ENCODE measurements around the gene MTAP. TPM values are rescaled to one million over a fixed set of nuclear protein-coding genes. Genes with fewer than 3 reads are reported as not detected.

Gene MTAP
- total and polyA plus RNA-seq, 7 experiments from 2014 or later, result 13.1 to 50.7 (median 29.7) TPM

DNA sequence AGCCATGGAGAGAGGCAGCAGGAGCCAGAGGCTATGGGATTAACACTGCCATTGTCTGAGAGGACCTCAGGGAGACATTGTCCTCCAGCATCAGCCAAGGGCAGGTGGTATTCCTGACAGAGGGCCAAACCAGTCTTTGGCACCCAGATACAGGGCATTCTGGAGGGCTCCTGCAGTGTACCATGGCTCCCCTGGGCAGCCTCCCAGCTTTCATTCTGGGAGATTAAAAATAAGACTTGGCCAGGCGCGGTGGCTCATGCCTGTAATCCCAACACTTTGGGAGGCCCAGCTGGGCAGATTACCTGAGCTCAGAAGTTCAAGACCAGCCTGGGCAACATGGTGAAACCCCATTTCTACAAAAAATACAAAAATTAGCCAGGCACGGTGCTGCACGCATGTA is 4.2 kb downstream of the MTAP start:
- peaks cover 0 to 7% (median 0%) of the 10 kb centered on the region in 11 donors for H3K9me3 Mint-ChIP-seq
- ATAC-seq, result no peak
- CTCF ChIA-PET, result no interaction called here

DNA sequence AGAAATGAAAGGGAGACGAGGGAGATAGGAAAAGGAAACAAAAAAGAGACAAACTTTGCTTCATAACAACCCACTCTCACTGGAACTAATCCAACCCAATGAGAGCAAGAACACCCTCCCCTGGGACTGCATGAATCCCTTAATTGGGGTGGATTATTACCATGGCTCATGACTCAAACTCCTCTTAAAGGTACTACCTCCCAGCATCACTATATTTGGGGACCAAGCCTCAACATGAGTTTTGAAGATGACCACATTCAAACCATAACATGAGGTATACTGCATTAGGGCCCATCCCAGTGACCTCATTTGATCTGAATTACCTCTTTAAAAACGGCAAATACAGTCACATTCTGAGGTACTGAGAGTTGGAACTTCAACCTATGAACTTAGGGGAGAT is 8.0 kb downstream of the MTAP start:
- intact Hi-C loops (cut with micrococcal nuclease), result no loop called here

More for the DNA sequence above, 4.2 kb downstream of the MTAP start:
- H3K4me3 ChIP-seq (ENCODE audit: low read length), result no peak overlapping the region
- H3K4me1 ChIP-seq (ENCODE audit: control insufficient read depth in 2 of 2, insufficient read depth in 2 of 2, low read length in 2 of 2), result peaks cover 10 to 21% of the 10 kb centered on the region in 2 donors
- H3K4me1 Mint-ChIP-seq, result peaks cover 23 to 59% (median 45%) of the 10 kb centered on the region in 7 donors
- H3K27ac Mint-ChIP-seq, result peak overlapping the region in 5 of 9 donors; percentile 11 to 80 (median 34)
- H3K27me3 ChIP-seq (ENCODE audit: control insufficient read depth in 2 of 2, insufficient read depth in 2 of 2, low read length in 2 of 2), result no peaks in the 10 kb centered on the region
- POLR2A ChIA-PET, result no interaction called here
- H3K36me3 ChIP-seq (ENCODE audit: control insufficient read depth in 2 of 3, insufficient read depth in 3 of 3, low read length in 3 of 3), result peaks cover 0 to 21% (median 0%) of the 10 kb centered on the region in 3 experiments
- intact Hi-C loops (cut with micrococcal nuclease), result no loop called here
- no peak overlapping the region for H3K27ac ChIP-seq (ENCODE audit: low read depth, low read length)
- H3K27me3 Mint-ChIP-seq, result peaks cover 0 to 9% (median 0%) of the 10 kb centered on the region in 5 donors
- H3K4me3 Mint-ChIP-seq, result no peak overlapping the region
- H3K36me3 Mint-ChIP-seq, result peaks cover 4 to 10% (median 6%) of the 10 kb centered on the region in 5 donors
- no peak for DNase-seq
- no peaks in the 10 kb centered on the region for H3K9me3 ChIP-seq (ENCODE audit: control insufficient read depth in 2 of 3, low read length in 3 of 3)

DNA sequence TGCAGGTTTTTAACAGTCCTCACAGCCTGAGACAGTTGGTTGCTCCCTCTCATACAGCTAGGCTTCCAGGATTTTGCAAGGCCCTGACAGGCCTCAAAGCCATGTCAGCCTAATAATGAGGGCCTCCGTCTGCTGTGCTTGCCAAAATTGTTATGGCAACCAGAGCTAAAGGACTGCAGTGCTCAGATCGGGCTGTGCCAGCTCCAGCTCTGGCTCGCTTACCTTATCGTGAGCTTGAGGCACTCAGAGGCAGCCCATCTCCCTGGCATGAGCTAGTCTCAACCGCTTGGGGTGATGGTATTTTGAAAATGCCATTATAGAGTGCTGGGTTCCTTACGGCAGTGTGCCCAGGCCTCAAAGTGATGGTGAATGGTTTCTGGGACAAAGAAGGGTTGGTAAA is 8.4 kb downstream of the MTAP start:
- ChIA-PET CTCF (interaction anchor here (9.1 kb wide), 1 partner anchor 229 kb away, joined by 108 read pairs; no protein-coding TSS in a partner anchor), POLR2A (no interaction called here)
- no peak overlapping the region for H3K27ac ChIP-seq (ENCODE audit: low read depth, low read length)
- H3K4me1 Mint-ChIP-seq, result peaks cover 13 to 40% (median 28%) of the 10 kb centered on the region in 7 donors
- DNase-seq (no peak), ATAC-seq (no peak)
- H3K4me3 Mint-ChIP-seq, result no peak overlapping the region
- peaks cover 7 to 12% of the 10 kb centered on the region in 2 donors for H3K4me1 ChIP-seq (ENCODE audit: control insufficient read depth in 2 of 2, insufficient read depth in 2 of 2, low read length in 2 of 2)
- peaks cover 0 to 28% (median 0%) of the 10 kb centered on the region in 3 experiments for H3K36me3 ChIP-seq (ENCODE audit: control insufficient read depth in 2 of 3, insufficient read depth in 3 of 3, low read length in 3 of 3)
- H3K9me3 Mint-ChIP-seq, result no peaks in the 10 kb centered on the region
- no peaks in the 10 kb centered on the region for H3K27me3 Mint-ChIP-seq
- H3K27ac Mint-ChIP-seq, result peak overlapping the region in 1 of 9 donors; percentile 0
- H3K4me3 ChIP-seq (ENCODE audit: low read length), result no peak overlapping the region
- no peaks in the 10 kb centered on the region for H3K27me3 ChIP-seq (ENCODE audit: control insufficient read depth in 2 of 2, insufficient read depth in 2 of 2, low read length in 2 of 2)
- intact Hi-C loops (cut with micrococcal nuclease), result no loop called here
- H3K9me3 ChIP-seq (ENCODE audit: control insufficient read depth in 2 of 3, low read length in 3 of 3), result no peaks in the 10 kb centered on the region
- peaks cover 5 to 16% (median 13%) of the 10 kb centered on the region in 5 donors for H3K36me3 Mint-ChIP-seq

More for the DNA sequence above, 8.0 kb downstream of the MTAP start:
- CTCF ChIA-PET, result interaction anchor here (9.1 kb wide), 1 partner anchor 230 kb away, joined by 108 read pairs; no protein-coding TSS in a partner anchor
- peaks cover 7 to 12% of the 10 kb centered on the region in 2 donors for H3K4me1 ChIP-seq (ENCODE audit: control insufficient read depth in 2 of 2, insufficient read depth in 2 of 2, low read length in 2 of 2)
- H3K27me3 ChIP-seq (ENCODE audit: control insufficient read depth in 2 of 2, insufficient read depth in 2 of 2, low read length in 2 of 2), result no peaks in the 10 kb centered on the region
- peak overlapping the region in 2 of 9 donors; percentile 9 to 19 for H3K27ac Mint-ChIP-seq
- ATAC-seq (no peak), DNase-seq (no peak)
- H3K4me3 Mint-ChIP-seq, result no peak overlapping the region
- POLR2A ChIA-PET, result no interaction called here
- H3K4me1 Mint-ChIP-seq, result peaks cover 16 to 43% (median 33%) of the 10 kb centered on the region in 7 donors
- H3K9me3 Mint-ChIP-seq, result no peaks in the 10 kb centered on the region
- H3K27me3 Mint-ChIP-seq, result no peaks in the 10 kb centered on the region
- peaks cover 5 to 11% (median 8%) of the 10 kb centered on the region in 5 donors for H3K36me3 Mint-ChIP-seq
- no peak overlapping the region for H3K4me3 ChIP-seq (ENCODE audit: low read length)
- no peak overlapping the region for H3K27ac ChIP-seq (ENCODE audit: low read depth, low read length)
- H3K36me3 ChIP-seq (ENCODE audit: control insufficient read depth in 2 of 3, insufficient read depth in 3 of 3, low read length in 3 of 3), result peaks cover 0 to 23% (median 0%) of the 10 kb centered on the region in 3 experiments
- no peaks in the 10 kb centered on the region for H3K9me3 ChIP-seq (ENCODE audit: control insufficient read depth in 2 of 3, low read length in 3 of 3)

- Histone ChIP-seq H3K4me1 (ENCODE audit: control insufficient read depth in 2 of 2, insufficient read depth in 2 of 2, low read length in 2 of 2) (peaks cover 7 to 12% of the 10 kb centered on the region in 2 donors), H3K27me3 (ENCODE audit: control insufficient read depth in 2 of 2, insufficient read depth in 2 of 2, low read length in 2 of 2) (no peaks in the 10 kb centered on the region), H3K36me3 (ENCODE audit: control insufficient read depth in 2 of 3, insufficient read depth in 3 of 3, low read length in 3 of 3) (peaks cover 0 to 29% (median 0%) of the 10 kb centered on the region in 3 experiments), H3K27ac (ENCODE audit: low read depth, low read length) (no peak overlapping the region), H3K4me3 (ENCODE audit: low read length) (no peak overlapping the region), H3K9me3 (ENCODE audit: control insufficient read depth in 2 of 3, low read length in 3 of 3) (no peaks in the 10 kb centered on the region)
- POLR2A ChIA-PET, result no interaction called here
- H3K27ac Mint-ChIP-seq, result peak overlapping the region in 3 of 9 donors; percentile 5 to 44 (median 43)
- CTCF ChIA-PET, result interaction anchor here (0.9 to 9.1 kb wide), 5 partner anchors 12 to 308 kb away, joined by 3 to 108 read pairs (median 11); partner anchors contain the start of gene CDKN2B
- H3K4me3 Mint-ChIP-seq, result no peak overlapping the region
- no peak for ATAC-seq
- H3K27me3 Mint-ChIP-seq, result no peaks in the 10 kb centered on the region
- H3K9me3 Mint-ChIP-seq, result no peaks in the 10 kb centered on the region
- H3K4me1 Mint-ChIP-seq, result peaks cover 6 to 40% (median 22%) of the 10 kb centered on the region in 7 donors
- DNase-seq, result no peak
- intact Hi-C loops (cut with micrococcal nuclease), result no loop called here
- peaks cover 5 to 26% (median 23%) of the 10 kb centered on the region in 5 donors for H3K36me3 Mint-ChIP-seq
Observed at GRCh38 chr9:21811914-21812313, 9.5 kb downstream of the MTAP start.

GRCh38 chr9:21812415-21812814 is 10.0 kb downstream of the MTAP start:
- ChIA-PET CTCF (interaction anchor here (0.9 to 9.1 kb wide), 5 partner anchors 12 to 307 kb away, joined by 3 to 108 read pairs (median 11); partner anchors contain the start of gene CDKN2B), POLR2A (no interaction called here)
- no peaks in the 10 kb centered on the region for H3K27me3 ChIP-seq (ENCODE audit: control insufficient read depth in 2 of 2, insufficient read depth in 2 of 2, low read length in 2 of 2)
- Mint-ChIP-seq H3K4me3 (no peak overlapping the region), H3K27me3 (no peaks in the 10 kb centered on the region), H3K36me3 (peaks cover 5 to 29% (median 26%) of the 10 kb centered on the region in 5 donors), H3K9me3 (no peaks in the 10 kb centered on the region), H3K27ac (peak overlapping the region in 1 of 9 donors; percentile 20), H3K4me1 (peaks cover 6 to 40% (median 22%) of the 10 kb centered on the region in 7 donors)
- H3K27ac ChIP-seq (ENCODE audit: low read depth, low read length), result no peak overlapping the region
- H3K36me3 ChIP-seq (ENCODE audit: control insufficient read depth in 2 of 3, insufficient read depth in 3 of 3, low read length in 3 of 3), result peaks cover 0 to 34% (median 0%) of the 10 kb centered on the region in 3 experiments
- DNase-seq (no peak), ATAC-seq (no peak)
- intact Hi-C loops (cut with micrococcal nuclease), result no loop called here
- H3K9me3 ChIP-seq (ENCODE audit: control insufficient read depth in 2 of 3, low read length in 3 of 3), result no peaks in the 10 kb centered on the region
- no peak overlapping the region for H3K4me3 ChIP-seq (ENCODE audit: low read length)
- peaks cover 7 to 12% of the 10 kb centered on the region in 2 donors for H3K4me1 ChIP-seq (ENCODE audit: control insufficient read depth in 2 of 2, insufficient read depth in 2 of 2, low read length in 2 of 2)

DNA sequence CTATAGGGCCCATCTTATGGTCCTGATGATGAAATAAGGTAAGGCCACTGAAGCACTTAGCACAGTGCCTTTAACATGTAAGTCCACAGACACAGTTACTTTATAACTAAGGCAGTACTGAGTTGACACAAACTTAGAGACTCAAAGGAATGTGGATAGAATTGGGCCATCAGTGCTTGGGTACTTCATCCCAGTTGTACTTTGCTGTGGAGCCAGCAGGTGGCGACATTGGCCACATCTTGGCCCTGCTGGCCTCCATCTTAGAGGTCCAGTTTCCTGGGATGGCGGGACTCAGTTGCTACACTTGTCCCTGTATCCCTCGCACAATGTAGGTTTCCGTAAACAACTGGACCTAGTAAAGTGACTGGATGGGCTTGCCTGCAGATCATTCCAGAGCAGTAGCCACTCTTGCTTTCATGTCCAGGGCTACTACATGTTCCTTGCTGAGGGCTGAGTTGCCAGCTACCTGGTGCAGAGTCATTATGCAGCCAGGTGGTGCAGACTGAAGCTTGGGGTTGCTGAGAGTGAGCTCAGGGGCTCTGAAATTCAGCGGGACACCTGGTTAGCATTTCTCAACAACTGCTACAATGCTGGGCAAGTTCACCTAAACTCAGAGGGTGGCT is 10.6 kb downstream of the MTAP start:
- peaks cover 0 to 41% (median 5%) of the 10 kb centered on the region in 3 experiments for H3K36me3 ChIP-seq (ENCODE audit: control insufficient read depth in 2 of 3, insufficient read depth in 3 of 3, low read length in 3 of 3)
- Mint-ChIP-seq H3K9me3 (no peaks in the 10 kb centered on the region), H3K27ac (peak overlapping the region in 4 of 9 donors; percentile 6 to 81 (median 64))

More for the DNA sequence above, 10.6 kb downstream of the MTAP start:
- intact Hi-C loops (cut with micrococcal nuclease), result loop anchor here (1.0 kb wide), 6 partner anchors 10 to 639 kb away; no protein-coding TSS in a partner anchor
- Histone ChIP-seq H3K9me3 (ENCODE audit: control insufficient read depth in 2 of 3, low read length in 3 of 3) (no peaks in the 10 kb centered on the region), H3K27me3 (ENCODE audit: control insufficient read depth in 2 of 2, insufficient read depth in 2 of 2, low read length in 2 of 2) (no peaks in the 10 kb centered on the region), H3K4me1 (ENCODE audit: control insufficient read depth in 2 of 2, insufficient read depth in 2 of 2, low read length in 2 of 2) (peaks cover 7 to 12% of the 10 kb centered on the region in 2 donors), H3K27ac (ENCODE audit: low read depth, low read length) (no peak overlapping the region), H3K4me3 (ENCODE audit: low read length) (no peak overlapping the region)
- Mint-ChIP-seq H3K27me3 (no peaks in the 10 kb centered on the region), H3K4me1 (peaks cover 6 to 40% (median 17%) of the 10 kb centered on the region in 7 donors), H3K4me3 (no peak overlapping the region), H3K36me3 (peaks cover 5 to 35% (median 29%) of the 10 kb centered on the region in 5 donors)
- POLR2A ChIA-PET, result interaction anchor here (1.4 kb wide), 1 partner anchor 9 kb away, joined by 7 read pairs; no protein-coding TSS in a partner anchor
- CTCF ChIA-PET, result interaction anchor here (0.7 to 9.1 kb wide), 14 partner anchors 7 to 639 kb away, joined by 3 to 108 read pairs (median 4); partner anchors contain the start of gene CDKN2B
- peak; percentile 11 to 69 (median 50) for DNase-seq
- peak; percentile 82 for ATAC-seq
